Measurements from ENCODE around the gene POFUT2.

Gene POFUT2

DNA sequence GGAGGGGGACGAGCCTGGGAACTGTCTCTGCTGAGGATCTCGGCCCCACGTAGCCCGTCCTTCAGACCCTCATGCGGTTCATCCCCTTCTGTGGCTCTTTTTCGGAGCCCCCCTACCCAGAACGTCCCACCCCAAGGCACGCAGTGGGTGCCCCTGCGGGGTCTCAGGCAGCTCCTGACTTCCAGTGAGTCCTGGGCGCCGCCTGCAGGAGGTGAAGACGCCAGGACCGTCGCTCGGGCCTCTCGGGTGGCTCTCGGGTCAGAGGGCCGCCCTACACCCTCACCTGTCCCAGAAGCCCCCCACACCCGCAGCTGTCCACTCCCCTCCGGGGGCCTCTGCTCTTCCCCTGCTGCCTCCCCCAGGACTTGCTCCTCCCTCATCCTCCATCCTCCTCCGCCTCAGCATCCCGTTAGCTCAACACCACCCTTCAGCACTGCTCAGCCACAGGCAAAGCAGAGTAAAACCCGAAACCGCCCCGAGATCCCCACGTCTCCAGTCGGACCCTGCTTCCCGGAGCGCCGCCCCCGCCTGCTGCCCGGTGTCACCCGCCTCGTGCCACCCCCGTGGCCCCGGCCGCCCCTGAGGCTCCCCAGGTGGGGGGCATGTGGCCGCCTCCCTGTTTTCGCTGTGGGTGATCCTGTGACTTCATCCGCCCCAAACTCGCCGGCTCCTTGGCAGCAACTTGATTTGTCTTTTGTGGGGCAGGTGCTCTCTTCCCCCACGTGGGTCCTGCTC lies 13.3 kb upstream of the POFUT2 start:
- no peak overlapping the region for H3K4me3 ChIP-seq (replicated peaks; ENCODE audit: insufficient read depth, low read length)
- TF ChIP-seq, protein P1, sequence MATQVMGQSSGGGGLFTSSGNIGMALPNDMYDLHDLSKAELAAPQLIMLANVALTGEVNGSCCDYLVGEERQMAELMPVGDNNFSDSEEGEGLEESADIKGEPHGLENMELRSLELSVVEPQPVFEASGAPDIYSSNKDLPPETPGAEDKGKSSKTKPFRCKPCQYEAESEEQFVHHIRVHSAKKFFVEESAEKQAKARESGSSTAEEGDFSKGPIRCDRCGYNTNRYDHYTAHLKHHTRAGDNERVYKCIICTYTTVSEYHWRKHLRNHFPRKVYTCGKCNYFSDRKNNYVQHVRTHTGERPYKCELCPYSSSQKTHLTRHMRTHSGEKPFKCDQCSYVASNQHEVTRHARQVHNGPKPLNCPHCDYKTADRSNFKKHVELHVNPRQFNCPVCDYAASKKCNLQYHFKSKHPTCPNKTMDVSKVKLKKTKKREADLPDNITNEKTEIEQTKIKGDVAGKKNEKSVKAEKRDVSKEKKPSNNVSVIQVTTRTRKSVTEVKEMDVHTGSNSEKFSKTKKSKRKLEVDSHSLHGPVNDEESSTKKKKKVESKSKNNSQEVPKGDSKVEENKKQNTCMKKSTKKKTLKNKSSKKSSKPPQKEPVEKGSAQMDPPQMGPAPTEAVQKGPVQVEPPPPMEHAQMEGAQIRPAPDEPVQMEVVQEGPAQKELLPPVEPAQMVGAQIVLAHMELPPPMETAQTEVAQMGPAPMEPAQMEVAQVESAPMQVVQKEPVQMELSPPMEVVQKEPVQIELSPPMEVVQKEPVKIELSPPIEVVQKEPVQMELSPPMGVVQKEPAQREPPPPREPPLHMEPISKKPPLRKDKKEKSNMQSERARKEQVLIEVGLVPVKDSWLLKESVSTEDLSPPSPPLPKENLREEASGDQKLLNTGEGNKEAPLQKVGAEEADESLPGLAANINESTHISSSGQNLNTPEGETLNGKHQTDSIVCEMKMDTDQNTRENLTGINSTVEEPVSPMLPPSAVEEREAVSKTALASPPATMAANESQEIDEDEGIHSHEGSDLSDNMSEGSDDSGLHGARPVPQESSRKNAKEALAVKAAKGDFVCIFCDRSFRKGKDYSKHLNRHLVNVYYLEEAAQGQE (IDR thresholded peaks at IDR 0.05; ENCODE audit: insufficient replicate concordance, low read depth) = no peak
- TF ChIP-seq SPI1 (IDR thresholded peaks at IDR 0.05; ENCODE audit: borderline replicate concordance, low read depth) (no peak), GABPA (IDR thresholded peaks at IDR 0.05; ENCODE audit: low read depth) (no peak), POLR2AphosphoS5 (IDR thresholded peaks at IDR 0.05; ENCODE audit: low read depth) (no peak)
- TF ChIP-seq, protein P2, sequence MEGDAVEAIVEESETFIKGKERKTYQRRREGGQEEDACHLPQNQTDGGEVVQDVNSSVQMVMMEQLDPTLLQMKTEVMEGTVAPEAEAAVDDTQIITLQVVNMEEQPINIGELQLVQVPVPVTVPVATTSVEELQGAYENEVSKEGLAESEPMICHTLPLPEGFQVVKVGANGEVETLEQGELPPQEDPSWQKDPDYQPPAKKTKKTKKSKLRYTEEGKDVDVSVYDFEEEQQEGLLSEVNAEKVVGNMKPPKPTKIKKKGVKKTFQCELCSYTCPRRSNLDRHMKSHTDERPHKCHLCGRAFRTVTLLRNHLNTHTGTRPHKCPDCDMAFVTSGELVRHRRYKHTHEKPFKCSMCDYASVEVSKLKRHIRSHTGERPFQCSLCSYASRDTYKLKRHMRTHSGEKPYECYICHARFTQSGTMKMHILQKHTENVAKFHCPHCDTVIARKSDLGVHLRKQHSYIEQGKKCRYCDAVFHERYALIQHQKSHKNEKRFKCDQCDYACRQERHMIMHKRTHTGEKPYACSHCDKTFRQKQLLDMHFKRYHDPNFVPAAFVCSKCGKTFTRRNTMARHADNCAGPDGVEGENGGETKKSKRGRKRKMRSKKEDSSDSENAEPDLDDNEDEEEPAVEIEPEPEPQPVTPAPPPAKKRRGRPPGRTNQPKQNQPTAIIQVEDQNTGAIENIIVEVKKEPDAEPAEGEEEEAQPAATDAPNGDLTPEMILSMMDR (IDR thresholded peaks at IDR 0.05; ENCODE audit: insufficient read depth, low read length) = no peak
- DNase-seq (ENCODE audit: low read depth in 1 of 2, low spot score in 1 of 2) = no peak
- no peaks in the 10 kb centered on the region for H3K27me3 ChIP-seq (ENCODE audit: insufficient read depth, poor library complexity, severe bottlenecking)
- H3K27ac ChIP-seq (replicated peaks) = no peak overlapping the region

DNA sequence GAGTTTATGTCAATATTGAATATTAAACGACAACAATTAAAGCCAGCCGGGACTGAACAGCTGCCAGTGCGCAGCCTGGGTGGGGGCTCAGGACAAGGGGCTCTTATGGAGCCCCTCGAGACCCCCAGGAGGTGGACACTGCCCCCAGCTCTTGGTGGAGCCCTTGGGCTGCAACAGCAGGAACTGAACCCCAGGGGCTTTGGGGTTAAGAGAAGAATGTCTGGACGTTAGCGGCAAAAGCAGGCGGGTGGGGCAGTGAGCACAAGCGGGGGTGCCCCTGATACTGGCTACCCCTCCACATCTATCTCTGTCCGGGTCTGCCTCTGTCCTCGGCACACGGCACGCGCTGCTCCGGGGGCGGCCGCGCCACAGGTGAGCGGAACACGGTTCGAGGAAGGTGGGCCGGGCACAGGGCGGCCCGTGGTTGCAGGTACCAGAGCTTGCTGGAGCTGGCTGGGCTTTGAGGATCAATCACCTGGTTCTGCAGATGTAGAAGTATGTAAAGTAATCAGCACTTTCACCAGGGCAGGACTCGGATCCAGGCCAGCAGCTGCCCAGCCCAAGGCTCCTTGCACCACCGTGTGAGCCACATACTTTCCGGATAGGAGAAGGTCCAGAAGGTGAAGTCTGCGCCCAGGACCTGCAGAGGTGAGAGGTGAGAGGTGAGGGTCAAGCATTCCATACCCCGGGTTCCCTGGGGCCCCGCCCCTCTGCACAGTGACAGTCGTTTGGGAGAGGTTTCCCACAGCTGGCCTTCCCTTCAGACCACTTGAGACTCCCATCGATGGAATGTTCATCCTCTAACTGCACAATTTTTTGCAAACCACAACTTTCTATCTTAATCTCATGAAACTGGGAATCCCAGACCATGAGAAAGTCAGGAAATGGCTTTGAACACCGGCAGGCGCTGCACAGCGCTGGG lies 12.4 kb upstream of the POFUT2 start:
- TF ChIP-seq, protein P2 (IDR thresholded peaks at IDR 0.05; ENCODE audit: insufficient read depth, low read length) = no peak
- TF ChIP-seq POLR2AphosphoS5 (IDR thresholded peaks at IDR 0.05; ENCODE audit: low read depth) = no peak
- TF ChIP-seq, protein P1 (IDR thresholded peaks at IDR 0.05; ENCODE audit: insufficient replicate concordance, low read depth) = no peak
- TF ChIP-seq SPI1 (IDR thresholded peaks at IDR 0.05; ENCODE audit: borderline replicate concordance, low read depth) = no peak
- TF ChIP-seq GABPA (IDR thresholded peaks at IDR 0.05; ENCODE audit: low read depth) = no peak
- H3K4me3 ChIP-seq (replicated peaks; ENCODE audit: insufficient read depth, low read length) = no peak overlapping the region
- no peak overlapping the region for H3K27ac ChIP-seq (replicated peaks)
- DNase-seq (ENCODE audit: low read depth in 1 of 2, low spot score in 1 of 2) = no peak
- H3K27me3 ChIP-seq (ENCODE audit: insufficient read depth, poor library complexity, severe bottlenecking) = no peaks in the 10 kb centered on the region

DNA sequence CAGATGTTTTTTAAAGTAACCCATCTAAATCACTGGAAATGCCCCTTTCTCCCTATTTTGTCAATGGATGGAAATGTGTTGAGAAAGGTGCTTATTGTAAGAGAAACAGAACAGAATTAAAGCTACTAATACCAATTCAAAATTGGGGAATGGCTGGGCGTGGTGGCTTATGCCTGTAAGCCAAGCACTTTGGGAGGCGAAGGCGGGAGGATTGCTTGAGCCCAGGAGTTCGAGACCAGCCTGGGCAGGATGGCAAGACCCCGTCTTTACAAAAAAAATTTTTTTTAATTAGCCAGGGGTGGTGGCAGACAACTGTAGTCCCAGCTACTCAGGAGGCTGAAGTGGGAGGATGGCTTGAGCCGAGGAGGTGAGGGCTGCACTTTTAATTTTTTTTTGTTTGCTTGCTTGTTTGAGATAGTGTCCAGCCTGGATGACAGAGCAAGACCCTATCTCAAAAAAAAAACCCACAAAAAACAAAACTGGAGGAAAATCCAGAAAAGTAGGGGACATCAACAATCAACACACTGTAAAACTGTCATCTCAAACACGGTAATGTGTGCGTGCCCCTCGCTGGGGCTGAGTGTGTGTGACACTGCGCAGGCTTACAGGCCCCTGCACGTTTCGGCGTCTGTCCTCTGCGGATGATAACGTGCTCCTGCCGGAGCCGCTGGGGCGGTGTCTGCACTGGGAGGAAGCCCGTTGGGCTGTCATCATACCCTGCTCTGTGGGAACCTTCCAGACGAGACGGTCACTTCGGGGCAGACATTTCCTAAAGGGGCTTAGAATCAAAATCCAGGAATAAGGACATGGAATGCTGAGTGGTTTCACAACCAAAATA lies 11.6 kb upstream of the POFUT2 start:
- Histone ChIP-seq H3K27ac (replicated peaks) (no peak overlapping the region), H3K4me3 (replicated peaks; ENCODE audit: insufficient read depth, low read length) (no peak overlapping the region), H3K27me3 (ENCODE audit: insufficient read depth, poor library complexity, severe bottlenecking) (no peaks in the 10 kb centered on the region)
- no peak for TF ChIP-seq SPI1 (IDR thresholded peaks at IDR 0.05; ENCODE audit: borderline replicate concordance, low read depth)
- no peak for TF ChIP-seq GABPA (IDR thresholded peaks at IDR 0.05; ENCODE audit: low read depth)
- TF ChIP-seq, protein P1 (IDR thresholded peaks at IDR 0.05; ENCODE audit: insufficient replicate concordance, low read depth) = no peak
- TF ChIP-seq, protein P2 (IDR thresholded peaks at IDR 0.05; ENCODE audit: insufficient read depth, low read length) = no peak
- TF ChIP-seq POLR2AphosphoS5 (IDR thresholded peaks at IDR 0.05; ENCODE audit: low read depth) = no peak
- DNase-seq (ENCODE audit: low read depth in 1 of 2, low spot score in 1 of 2) = no peak
